Stimulated activated CD4-positive, alpha-beta T cell treated with anti-CD3 and anti-CD28 coated beads, Interleukin-12 subunit alpha, Interleukin-12 subunit beta, amount 100 ng/mL, for 4 hours (primary cell): ENCODE results near the gene SUFU.
"Not testable (repeated sequence)": the region's sequence is repeated elsewhere in the genome, so short reads cannot be mapped to it uniquely, and the experiment has no call there.

ENCODE experiments used
- DNase-seq: peaks from one replicate; pipeline ENCODE4 v3.0.0-alpha.2; 2020

SUFU gene

DNA sequence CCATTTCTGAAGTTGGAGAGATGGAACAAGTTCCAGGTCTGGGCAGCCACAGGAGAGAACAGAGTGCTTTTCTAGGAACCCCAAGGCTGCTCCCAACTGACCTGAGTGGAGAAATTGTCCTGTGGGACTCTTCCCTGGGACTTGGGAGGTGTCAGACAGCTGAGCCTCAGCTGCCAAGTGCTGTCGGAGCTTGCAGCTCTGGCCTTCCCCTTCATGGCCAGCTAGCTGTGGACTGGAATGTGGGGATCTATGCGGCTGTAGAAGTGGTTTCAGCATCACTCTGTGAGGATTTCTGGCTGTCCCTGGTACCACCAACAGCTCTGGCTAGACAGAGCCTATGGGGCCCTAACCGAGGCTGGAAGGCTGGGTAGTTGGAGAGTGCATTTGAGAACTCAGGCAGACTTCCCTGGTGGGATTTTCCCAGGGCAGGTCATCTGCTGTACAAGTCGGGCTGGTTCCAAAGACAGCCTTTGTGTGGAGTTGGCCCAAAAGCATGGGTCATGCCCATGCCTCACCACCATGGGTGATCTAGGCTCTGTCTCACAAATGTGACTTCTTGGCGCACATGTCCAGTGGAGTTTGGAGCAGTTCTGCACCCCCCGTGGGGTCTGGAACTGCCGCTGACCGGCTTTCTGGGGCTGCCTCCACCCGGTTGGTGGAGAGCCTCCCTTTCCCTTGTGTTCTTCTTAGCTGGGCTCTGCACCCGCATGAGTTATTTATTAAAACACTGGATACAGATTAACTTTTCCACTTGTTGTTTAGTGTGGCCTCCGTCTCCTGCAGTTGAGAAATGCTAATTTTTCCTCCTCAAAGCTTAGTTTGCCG lies 10.9 kb downstream of the SUFU start:
- no peak for DNase-seq

DNA sequence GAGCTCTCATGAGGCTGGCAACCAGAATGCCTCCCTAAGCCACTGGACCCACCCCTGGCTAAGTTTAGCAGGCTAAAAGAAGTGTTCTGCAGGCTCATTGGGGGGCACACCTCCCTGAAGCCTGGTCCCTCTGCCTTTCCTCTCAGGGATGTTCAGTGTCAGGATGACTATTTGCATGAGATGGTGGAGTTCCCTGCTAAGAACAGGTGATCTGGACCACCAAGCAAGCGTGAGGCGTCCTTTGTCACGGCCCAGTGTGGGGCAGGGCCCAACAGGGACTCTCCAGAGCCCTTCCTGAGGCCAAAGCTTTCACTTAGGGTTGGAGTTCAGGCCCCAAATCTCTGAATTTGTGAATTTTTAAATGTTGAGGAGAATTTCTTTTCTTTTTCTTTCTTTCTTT lies 12.0 kb downstream of the SUFU start:
- DNase-seq = no peak

DNA sequence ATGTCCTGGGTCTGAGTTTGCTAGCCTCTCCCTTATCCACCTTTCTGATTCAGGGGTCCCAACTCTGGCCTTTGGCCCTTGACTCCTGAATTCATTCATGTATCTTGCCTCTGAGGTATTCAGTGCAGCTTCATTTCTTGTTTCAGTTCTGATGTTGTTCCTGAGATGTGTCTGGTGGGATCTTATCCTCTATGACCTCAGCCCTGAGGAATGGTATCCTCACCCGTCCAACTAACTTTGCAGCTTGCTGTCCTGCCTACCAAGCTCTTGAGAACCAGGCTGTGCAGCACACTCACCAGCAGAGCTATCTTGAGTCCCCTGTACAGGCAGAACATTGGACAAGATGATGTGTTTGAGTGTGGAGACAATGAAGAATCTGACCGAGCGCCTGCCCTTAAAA lies 13.8 kb downstream of the SUFU start:
- no peak for DNase-seq

DNA sequence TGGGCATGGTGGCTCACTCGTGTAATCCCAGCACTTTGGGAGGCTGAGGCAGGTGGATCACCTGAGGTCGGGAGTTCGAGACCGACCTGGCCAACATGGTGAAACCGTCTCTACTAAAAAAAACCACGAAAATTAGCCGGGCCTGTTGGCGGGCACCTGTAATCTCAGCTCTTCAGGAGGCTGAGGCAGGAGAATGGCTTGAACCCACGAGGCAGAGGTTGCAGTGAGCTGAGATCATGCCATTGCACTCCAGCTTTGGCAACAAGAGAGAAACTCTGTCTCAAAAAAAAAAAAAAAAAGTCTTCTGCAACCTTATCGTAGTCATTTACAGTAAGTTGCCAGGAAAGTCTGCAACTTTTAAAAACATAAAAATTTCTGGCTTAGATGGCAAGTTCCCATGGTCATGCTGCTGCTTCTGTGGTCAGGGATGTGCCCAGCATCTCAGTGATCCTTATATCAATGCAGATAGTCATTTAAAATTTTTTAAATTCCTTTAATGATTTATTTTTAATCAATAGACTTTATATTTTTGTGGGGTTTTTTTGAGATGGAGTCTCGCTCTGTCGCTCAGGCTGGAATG lies 15.6 kb downstream of the SUFU start:
- DNase-seq = no peak

DNA sequence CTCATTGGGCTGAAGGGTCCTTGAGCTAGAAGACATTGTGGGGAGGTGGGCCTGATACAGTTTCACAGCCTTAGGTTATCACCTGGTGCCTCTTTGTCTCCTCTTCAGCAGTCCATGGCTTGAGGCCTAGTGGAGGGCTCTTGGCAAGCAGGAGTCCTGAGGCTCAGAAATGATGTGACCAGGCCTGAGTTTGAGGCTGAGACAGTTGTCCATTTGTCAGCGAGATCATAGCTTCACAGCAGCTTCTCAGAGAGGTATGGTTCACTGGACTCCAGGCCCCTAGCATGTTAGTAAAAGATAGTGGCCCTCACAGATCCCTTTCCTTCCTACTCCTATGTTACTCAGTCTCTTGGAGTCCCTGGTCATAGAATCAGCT lies 19.1 kb downstream of the SUFU start:
- no peak for DNase-seq

DNA sequence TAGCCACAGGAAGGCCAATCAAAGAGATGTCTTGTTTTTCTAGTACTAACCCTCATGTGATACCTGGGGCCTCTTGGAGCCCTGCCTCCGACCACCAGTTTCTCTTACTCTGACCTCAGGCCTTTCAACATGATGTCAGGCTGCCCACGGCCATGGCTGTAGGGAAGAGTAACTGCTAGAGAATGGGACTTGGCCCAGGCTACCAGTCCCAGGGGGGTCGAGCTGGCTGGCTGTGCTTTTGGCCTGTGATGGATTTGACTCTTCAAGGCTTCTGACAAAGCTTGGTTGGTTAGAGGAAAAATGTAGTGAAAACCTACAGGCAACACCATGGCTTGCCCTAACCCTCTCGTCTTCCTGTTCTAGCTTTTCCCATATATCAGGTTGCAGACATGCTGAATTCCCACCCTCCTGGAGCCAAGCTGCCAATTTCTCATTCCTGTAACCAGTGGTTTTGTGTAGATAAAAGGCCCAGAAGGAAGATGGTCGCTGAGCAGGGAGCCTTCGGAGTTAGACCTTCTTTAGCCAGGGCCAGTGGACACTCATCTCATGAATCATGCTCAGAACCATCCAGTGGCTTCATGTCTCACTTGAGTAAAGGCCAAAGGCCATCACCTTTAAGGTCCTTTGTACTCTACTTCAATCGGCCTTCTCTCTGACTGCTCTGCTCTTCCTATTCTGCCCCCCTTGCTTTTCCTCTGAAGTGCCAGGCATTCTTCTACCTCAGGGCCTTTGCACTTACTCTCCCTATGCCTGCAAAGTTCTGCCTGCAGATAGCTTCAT lies 19.7 kb downstream of the SUFU start:
- no peak for DNase-seq

DNA sequence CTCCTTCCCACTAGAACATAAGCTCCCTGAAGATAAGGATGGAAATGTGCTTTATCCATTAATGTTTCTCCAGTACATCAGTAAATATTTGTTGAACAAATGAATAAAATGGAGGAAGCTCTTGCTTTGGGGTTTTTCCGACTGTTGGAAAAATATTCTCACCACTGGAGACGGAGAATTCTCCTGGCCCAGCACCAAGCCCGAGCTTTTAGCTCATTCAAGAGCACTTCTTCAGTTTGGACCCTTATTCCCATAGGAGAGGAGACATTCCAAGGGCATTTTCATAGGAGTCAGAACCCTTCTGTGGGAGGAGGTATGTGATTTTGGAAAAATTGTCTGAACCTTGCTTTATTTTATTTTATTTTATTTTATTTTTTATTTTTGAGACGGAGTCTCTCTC lies 21.0 kb downstream of the SUFU start:
- no peak for DNase-seq

DNA sequence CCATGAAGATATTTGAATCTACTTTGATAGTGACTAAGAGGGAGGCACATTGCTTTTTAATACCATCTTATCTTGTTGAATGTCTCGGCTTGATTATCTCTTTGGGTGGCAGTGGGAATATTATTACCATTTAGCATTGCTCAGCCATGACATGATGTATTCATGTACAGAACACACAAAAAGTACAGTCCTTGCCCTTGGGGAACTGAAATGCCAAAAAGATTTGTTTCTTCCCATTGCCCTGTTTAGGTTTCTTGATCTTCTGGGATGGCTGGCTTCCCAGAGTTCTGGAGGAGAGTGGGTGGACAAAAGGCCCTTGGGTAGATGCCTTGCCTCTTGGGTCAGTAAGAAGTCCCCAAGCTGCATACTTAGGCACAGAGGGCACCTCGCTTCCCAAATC lies 23.8 kb downstream of the SUFU start:
- DNase-seq = no peak

DNA sequence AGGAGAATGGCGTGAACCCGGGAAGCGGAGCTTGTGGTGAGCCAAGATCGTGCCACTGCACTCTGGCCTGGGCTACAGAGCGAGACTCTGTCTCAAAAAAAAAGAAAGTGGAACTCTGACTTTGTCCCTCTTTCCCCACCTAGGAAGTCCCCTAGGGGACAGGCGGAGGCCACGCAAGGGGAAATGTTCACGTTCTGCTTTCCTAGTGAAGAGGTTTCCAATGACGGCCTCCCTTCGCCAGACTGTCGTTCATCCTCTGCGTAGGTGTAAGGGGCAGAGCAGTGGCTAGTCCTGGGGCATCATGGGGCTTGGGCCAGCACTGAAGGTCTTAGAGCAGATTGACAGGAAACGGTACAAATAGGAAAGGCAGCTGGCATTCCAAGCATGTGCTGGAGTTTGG lies 30.6 kb downstream of the SUFU start:
- DNase-seq = no peak

DNA sequence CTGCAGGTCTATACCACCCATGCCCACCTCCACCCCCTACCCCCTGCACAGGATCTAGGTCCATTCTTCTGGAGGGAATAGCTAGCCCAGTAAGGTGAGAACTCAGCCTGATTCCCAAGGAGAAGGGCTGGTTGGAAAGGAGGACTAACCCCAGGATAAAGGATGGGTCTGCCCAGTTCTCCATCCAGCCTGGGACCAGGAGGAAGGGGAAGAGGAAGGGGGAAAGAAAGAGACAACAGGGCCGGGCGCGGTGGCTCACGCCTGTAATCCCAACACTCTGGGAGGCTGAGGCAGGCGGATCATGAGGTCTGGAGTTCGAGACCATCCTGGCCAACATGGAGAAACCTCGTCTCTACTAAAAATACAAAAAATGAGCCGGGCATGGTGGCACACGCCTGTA lies 31.2 kb downstream of the SUFU start:
- not testable (repeated sequence) for DNase-seq

DNA sequence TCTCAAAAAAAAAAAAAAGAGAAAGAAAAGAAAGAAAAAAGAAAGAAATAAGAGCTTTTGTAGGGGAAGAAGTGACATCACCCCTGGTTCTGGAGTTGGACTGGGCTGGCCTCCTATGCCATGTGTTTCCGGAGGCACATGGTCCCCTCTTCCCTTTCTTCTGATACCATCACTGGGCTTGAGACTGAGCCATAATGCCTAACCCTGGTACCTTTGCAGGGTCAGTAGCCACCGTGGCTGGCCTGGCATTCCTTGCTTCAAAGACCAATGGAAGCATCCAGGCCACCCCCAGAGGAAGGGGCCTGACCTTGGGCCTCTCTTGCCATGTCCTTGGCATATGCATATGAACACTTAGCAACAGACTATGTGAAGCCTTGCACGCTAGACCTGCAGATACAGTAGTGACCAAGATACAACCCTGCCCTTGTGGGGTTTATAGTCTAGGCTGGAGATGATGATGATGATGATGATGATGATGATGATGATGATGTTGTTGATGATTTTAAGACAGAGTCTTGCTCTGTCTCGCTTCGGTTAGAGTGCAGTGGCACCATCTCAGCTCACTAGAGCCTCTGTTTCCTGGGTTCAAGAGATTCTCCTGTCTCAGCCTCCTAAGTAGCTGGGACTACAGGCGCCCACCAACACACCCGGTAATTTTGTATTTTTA lies 31.8 kb downstream of the SUFU start:
- DNase-seq = no peak

DNA sequence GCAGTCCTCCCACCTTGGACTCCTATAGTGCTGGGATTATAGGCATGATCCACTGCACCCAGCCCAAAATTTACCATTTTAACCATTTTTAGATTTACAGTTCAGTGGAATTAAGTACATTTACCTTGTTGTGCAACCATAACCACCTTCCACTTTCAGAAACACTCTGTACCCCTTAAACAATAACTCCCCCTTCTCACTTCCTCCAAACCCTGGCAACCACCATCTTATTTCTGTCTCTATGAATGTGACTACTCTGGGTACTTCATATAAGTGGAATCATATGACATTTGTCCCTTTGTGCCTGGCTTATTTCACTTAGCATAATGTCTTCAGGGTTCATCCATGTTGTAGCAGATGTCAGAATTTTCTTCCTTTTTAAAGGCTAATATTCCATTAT lies 33.6 kb downstream of the SUFU start:
- DNase-seq = no peak

DNA sequence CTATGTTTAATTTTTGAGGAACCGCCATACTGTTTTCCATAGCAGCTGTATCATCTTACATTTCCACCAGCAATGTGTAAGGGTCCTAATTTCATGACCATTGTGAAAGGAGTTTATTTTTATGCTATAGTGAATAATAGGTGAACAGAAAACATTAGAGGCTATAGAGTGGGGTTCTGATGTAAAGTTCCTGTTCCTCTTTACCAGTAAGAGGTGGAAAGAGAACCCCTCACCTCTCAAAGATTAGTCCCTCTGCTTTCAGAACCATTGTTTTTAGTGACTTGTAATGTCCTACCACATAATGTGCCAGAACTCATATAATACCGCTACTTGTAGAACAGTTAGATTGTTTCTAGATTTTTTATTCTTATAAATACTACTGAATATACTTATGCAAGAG lies 34.2 kb downstream of the SUFU start:
- DNase-seq = no peak

DNA sequence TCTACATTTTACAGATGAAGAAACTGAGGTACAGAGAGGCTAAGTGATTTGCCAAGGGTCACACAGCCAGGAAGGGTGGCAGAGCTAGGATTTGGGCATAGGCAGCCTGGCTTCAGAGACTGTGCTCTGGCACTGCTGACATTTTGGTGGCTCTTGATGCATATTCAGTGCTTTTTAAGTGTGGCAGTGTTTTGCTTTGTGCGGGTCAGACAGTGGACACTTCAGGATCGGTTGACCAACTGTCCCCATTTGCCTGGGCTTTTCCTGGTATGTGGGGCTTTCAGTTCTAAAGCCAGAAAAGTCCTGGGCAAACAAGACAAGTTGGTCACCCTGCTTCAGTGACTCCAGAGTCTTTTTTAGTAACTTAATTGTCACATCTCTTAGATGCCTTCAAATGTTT lies 35.0 kb downstream of the SUFU start:
- no peak for DNase-seq

DNA sequence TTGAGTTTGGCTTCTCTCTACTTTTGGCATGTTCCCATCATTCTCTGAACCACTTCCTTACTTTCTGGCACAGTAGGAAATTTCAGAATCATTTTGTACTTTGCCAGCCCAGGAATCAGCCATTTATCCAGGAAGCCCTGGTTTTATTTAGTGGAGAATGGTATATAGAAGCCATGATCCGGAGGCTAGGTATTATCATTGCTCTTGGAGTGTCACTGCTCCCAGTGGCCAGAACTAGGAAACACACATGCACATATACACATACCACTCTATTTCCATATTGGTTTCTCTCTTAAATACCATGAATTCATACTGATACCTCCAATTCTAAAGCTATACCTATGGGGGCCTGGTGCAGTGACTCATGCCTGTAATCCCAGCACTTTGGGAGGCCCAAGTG lies 36.3 kb downstream of the SUFU start:
- DNase-seq = no peak

DNA sequence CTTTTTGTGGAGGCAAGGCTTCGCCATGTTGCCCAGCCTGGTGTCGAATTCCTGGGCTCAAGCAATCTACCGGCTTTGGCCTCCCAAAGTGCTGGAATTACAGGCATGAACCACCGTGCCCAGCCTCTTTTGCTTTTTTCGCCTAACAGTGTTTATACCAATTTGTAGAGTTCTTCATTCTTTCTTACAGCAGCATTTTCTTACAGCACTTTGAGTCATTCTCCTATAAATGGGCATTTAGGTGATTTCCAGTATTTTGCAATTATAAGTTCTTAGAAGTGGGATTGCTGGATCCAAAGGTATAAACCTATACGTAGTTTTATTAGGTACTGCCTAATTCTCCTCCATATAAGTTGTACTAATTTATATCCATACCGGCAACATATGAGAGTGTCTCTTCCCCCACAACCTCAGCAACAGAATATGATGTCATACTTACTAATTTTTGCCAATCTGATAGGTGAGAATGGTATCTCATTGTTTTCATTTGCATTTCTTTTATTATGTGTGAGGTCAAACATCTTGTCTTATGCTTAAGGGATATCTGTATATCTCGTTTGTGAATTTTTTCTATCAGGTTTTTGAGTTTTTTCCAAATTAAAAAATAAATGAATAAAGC lies 39.1 kb downstream of the SUFU start:
- no peak for DNase-seq

DNA sequence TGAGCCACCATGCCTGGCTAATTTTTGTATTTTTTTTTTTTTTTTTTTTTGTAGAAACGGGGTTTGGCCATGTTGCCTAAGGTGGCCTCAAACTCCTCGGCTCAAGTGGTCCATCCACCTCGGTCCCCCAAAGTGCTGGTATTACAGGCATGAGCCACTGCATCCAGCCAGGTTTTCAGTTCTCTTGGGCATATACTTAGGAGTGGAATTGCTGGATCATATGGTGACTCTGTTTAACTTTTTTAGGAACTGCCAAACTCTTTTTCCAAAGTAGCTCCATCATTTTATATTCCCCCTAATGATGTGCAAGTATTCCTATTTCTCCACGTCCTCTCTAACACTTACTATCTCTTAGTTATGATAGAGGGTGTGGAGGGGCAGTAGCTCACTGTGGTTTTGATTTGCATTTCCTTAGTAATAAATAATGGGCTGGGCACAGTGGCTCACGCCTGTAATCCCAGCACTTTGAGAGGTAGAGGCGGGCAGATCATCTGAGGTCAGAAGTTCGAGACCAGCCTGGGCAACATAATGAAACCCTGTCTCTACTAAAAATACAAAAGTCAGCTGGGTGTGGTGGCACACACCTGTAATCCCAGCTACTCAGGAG lies 41.6 kb downstream of the SUFU start:
- no peak for DNase-seq

DNA sequence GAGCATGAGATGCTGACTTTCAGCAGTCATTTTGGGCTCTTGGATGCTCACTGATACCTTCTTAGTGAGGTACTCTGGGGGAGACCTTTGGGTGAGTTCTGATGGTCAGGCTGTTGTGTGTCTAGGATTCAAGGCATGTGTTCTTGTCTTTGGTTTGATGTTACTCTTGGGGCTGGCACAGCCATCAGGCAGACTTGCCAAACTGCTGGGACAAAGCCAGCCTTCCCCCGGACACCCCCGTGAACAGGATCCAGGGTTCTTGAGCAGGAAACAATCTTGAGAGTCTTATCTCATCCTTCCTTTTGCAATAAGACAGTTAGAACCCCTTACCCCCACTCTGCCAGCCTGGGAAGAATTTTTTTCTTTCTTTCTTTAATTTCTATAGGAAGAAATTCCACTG lies 42.2 kb downstream of the SUFU start:
- DNase-seq = no peak

DNA sequence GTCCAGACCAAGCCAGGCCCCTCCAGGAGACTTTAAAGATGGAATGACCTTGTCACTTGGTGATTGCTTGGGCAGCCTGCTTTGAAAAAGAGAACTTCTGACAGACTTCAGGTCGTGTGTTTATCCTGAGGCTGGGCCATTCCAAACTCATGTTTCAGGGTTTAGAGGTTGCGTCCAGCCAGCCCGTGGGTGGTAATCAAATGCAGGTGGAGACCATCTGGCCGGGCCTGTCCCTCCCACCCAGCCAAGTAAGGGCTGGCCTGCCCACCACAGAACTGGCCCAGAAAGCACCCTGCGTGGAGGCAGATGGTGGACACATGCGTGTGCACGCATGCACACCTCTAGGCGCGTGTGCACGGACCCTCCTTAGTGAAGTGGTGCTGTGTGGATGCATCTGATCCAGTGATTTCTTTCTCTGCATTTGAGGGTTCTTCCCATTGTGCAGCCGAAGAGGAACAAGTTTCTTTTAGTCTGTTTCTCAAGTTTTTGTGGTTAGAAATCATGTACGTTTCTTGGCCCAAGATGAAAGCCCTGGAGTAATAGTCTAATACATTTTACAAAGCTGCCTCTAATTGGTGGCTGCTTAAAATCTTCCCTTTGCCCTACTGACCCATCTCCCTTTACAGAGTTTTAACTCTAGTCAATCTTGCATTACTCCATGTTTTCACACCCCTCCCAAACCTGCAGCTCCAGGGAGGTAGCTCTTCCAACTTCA lies 43.0 kb downstream of the SUFU start:
- DNase-seq = no peak

DNA sequence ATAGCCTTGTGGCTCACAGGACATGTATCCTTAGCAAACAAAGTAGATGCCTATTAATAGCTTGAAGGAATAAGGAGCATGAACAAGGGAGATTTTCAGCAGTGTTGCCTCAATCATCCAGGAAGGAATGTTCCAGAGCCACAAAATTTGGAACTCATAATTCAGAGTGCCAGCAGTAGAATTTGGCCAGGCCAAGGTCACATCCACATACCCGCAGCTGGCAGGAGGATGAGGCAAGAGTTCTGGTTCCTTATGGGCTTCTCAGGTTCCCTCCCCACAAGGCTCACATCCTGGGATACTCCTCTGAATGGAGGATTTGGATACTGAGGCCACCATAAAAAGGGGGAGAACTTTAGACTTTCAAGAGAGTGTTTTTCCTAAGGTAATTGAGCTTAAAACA lies 45.8 kb downstream of the SUFU start:
- no peak for DNase-seq

DNA sequence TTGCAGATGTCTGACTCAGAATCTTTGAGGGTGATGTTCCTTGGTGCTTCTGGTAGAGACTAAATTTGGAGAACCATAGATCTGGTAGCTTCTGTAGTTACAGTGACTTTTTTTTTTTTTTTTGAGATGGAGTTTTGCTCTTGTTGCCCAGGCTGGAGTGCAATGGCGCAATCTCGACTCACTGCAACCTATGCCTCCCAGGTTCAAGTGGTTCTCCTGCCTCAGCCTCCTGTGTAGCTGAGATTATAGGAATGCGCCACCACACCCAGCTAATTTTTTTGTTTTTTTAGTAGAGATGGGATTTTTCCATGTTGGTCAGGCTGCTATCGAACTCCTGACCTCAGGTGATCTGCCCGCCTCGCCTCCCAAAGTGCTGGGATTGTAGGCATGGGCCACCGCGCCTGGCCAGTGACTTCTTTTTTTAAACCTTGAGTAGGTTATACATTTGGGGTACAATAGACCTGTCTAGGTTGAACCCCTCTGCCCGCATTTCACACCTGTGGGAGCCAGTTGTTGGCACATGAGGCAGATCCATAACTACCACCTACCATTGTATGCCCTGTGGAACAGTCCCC lies 47.0 kb downstream of the SUFU start:
- no peak for DNase-seq

DNA sequence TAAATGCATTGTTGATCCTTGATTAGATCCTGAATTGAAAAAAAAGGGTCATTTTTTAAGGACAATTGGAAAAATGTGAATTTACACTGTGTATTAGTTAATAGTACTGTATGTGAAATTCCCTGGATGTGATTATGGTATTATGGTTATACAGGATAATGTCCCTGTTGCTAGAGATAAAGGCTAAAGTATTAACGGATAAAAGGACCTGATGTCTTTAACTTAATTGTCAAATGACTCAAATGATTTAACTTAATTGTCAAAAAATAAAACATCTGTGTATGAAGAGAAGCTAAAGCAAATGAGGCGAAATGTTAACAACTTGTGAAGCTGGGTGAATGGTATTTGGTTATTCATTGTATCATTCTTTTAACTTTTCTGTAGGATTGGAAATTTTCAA lies 48.8 kb downstream of the SUFU start:
- no peak for DNase-seq
